GM06990 (cell line): ENCODE measurements around the gene SNTG2.
"Not testable (repeated sequence)": the region's sequence is repeated elsewhere in the genome, so short reads cannot be mapped to it uniquely, and the experiment has no call there.

ENCODE experiments used
- DNase-seq: peaks from one replicate; pipeline ENCODE4 v3.0.0-alpha.2; 2011; ENCODE audit not compliant: insufficient read length; ENCODE audit errors: extremely low read depth
- H3K27me3 ChIP-seq: replicated peaks from 2 replicates; pipeline ENCODE4 v1.6.0; 2011; ENCODE audit warnings: low read length; ENCODE audit not compliant: control insufficient read depth, insufficient read depth
- H3K36me3 ChIP-seq: 2 replicates; pipeline ENCODE4 v1.5.1; 2011; ENCODE audit warnings: low read length; ENCODE audit not compliant: control insufficient read depth, insufficient read depth
- H3K4me3 ChIP-seq: replicated peaks from 2 replicates; pipeline ENCODE4 v1.5.1; 2011; ENCODE audit warnings: low read depth, mild to moderate bottlenecking, control low read depth, low read length
- TF ChIP-seq, protein P1 (sequence below): IDR thresholded peaks from 2 replicates; pipeline ENCODE4 v1.5.1; 2011; ENCODE audit warnings: low read length, control low read depth, mild to moderate bottlenecking, inconsistent platforms; ENCODE audit not compliant: insufficient read depth, poor library complexity, severe bottlenecking

Gene SNTG2

DNA sequence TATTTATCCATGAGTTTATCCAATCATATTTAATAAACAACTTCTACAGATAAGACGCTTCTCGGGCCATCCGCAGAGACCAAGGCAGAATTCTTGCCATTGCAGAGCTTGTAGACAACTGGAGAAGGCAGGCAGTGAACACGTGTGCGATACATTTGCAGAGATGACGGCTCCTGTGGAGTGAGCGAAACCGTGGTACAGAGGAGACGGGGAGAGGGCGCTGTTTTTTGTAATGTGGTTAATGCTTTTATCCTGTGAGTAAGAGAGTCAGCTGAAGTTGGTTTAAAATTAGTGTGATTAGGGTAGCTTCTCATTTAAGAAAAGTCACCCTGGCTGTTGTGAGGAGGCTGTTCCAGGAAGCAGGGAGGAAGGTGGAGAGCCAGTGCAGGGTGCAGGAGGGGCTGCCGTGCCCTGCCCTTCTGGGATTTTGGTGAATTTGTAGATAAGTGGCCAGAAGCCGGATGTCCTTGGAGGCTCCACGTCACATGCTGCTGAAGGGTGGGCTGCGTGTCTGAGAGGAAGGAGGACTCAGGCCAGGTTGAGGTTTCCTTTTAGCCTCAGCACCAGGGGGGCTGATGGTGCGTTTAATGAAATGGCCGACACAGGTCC, 151.4 kb downstream of the SNTG2 start:
- Histone ChIP-seq H3K36me3 (no peaks in the 10 kb centered on the region), H3K4me3 (no peak overlapping the region), H3K27me3 (no peaks in the 10 kb centered on the region)
- TF ChIP-seq, protein P1, sequence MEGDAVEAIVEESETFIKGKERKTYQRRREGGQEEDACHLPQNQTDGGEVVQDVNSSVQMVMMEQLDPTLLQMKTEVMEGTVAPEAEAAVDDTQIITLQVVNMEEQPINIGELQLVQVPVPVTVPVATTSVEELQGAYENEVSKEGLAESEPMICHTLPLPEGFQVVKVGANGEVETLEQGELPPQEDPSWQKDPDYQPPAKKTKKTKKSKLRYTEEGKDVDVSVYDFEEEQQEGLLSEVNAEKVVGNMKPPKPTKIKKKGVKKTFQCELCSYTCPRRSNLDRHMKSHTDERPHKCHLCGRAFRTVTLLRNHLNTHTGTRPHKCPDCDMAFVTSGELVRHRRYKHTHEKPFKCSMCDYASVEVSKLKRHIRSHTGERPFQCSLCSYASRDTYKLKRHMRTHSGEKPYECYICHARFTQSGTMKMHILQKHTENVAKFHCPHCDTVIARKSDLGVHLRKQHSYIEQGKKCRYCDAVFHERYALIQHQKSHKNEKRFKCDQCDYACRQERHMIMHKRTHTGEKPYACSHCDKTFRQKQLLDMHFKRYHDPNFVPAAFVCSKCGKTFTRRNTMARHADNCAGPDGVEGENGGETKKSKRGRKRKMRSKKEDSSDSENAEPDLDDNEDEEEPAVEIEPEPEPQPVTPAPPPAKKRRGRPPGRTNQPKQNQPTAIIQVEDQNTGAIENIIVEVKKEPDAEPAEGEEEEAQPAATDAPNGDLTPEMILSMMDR, result no peak
- no peak for DNase-seq

DNA sequence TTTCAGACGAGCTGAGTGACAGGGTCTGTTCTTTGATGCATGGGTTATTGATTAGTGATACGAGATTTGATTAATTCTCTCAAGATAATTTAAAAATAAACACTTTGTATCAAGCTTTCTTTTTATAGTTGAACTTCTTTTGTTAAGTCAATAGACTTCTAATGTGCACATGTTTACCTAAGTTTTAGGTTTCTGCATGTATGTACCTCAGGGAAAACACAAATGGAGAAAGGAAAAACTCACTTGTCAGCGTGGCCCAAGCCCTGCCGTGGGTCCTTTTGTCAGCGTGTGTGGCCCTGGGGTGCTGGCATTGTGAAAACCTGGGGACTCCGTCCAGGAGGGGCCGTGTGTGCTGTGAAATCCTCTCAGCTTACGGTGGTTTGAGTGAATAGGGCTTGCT, 153.7 kb downstream of the SNTG2 start:
- DNase-seq, result no peak
- H3K27me3 ChIP-seq, result no peaks in the 10 kb centered on the region
- TF ChIP-seq, protein P1, result no peak
- H3K36me3 ChIP-seq, result no peaks in the 10 kb centered on the region
- no peak overlapping the region for H3K4me3 ChIP-seq

DNA sequence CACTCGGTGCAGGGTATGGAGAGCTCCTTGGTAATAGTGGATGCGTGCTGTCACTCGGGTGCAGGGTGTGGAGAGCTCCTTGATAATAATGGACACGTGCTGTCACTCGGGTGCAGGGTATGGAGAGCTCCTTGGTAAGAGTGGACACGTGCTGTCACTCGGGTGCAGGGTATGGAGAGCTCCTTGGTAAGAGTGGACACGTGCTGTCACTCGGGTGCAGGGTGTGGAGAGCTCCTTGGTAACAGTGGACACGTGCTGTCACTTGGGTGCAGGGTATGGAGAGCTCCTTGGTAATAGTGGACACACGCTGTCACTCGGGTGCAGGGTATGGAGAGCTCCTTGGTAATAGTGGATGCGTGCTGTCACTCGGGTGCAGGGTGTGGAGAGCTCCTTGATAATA, 155.7 kb downstream of the SNTG2 start:
- not testable (repeated sequence) for H3K27me3 ChIP-seq, DNase-seq, H3K36me3 ChIP-seq

DNA sequence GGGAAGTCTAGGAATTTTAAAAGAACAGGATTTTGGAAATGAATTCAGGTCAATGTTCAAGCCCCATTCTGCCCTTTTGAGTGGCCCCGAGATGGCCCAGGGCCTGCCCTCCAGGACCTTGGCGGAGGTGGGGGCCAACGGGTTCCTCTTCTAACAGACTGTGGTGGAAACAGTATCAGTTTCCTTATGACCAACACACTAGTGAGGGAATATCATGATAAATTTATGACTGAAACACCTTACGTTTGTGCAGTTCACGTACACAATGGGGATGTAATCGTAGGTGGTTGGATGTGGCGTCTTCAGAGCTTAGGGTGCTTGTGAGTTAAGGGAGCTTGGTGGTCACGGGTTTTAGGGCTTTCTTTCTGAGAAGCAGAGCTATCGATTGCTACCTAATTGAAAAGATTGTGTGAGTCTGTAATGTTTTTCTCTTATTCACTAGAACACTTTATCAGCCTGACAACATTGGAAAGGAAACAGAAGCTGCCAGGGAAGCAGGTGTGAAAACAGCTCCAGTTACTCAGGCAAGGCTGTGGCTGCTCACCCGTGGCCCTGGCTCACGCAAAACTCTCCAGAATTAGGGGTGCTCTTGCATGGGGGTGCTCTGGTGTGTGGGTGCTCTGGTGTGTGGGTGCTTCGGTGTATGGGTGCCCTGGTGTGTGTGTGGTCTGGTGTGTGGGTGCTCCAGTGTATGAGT, 165.3 kb downstream of the SNTG2 start:
- no peak for DNase-seq
- TF ChIP-seq, protein P1, result no peak
- Histone ChIP-seq H3K36me3 (no peaks in the 10 kb centered on the region), H3K4me3 (no peak overlapping the region), H3K27me3 (no peaks in the 10 kb centered on the region)

More for the DNA sequence above, 155.7 kb downstream of the SNTG2 start:
- H3K4me3 ChIP-seq, result not testable (repeated sequence)

DNA sequence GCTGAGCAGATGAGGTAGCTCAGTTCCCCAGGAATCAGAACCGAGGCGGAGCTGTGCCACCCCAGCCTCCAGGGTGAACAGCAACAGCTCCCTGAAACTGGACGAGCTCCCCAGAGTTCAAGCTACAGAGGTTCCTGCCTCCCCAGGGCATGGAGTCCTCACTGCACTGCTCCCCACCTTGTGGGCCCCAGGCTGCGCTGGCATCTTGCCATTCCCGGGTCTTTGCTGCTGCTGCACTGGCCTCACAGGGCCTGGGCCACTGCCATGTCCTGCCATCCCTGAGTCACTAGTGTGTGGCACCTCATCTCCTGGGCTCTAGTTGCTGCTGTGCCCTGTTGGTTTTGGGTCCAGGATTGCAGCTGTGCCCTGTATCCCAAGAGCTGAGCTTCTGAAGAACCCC, 166.9 kb downstream of the SNTG2 start:
- TF ChIP-seq, protein P1, result no peak
- no peaks in the 10 kb centered on the region for H3K36me3 ChIP-seq
- H3K27me3 ChIP-seq, result no peaks in the 10 kb centered on the region
- DNase-seq, result no peak
- no peak overlapping the region for H3K4me3 ChIP-seq

DNA sequence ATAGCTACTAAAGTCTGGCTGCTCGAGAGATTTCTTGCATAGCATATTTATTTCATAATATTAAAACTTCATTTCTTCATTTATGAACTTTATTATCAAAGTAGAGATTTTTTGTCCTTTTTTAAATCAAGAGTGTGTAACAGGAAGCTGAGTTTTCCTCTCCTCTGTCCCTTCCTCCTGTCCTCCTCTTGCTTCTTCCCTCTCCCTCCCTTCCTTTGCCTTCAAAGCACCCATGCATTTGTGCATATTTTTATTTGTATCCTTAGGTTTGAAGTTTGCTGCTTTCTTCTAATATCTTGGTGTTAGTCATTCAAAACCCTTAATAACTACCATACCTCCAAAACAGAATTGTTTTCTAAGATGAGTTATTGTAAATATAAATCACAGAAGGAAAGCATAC, 174.6 kb downstream of the SNTG2 start:
- no peak for DNase-seq
- TF ChIP-seq, protein P1, result no peak
- Histone ChIP-seq H3K4me3 (no peak overlapping the region), H3K36me3 (no peaks in the 10 kb centered on the region), H3K27me3 (no peaks in the 10 kb centered on the region)
